ENCODE results near the gene DZIP1L. TPM values are rescaled to one million over a fixed set of nuclear protein-coding genes. Genes with fewer than 3 reads are reported as not detected.

DZIP1L gene, protein sequence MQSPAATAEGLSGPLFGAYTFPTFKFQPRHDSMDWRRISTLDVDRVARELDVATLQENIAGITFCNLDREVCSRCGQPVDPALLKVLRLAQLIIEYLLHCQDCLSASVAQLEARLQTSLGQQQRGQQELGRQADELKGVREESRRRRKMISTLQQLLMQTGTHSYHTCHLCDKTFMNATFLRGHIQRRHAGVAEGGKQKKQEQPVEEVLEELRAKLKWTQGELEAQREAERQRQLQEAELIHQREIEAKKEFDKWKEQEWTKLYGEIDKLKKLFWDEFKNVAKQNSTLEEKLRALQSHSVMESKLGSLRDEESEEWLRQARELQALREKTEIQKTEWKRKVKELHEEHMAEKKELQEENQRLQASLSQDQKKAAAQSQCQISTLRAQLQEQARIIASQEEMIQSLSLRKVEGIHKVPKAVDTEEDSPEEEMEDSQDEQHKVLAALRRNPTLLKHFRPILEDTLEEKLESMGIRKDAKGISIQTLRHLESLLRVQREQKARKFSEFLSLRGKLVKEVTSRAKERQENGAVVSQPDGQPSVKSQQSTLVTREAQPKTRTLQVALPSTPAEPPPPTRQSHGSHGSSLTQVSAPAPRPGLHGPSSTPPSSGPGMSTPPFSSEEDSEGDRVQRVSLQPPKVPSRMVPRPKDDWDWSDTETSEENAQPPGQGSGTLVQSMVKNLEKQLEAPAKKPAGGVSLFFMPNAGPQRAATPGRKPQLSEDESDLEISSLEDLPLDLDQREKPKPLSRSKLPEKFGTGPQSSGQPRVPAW
- total RNA-seq = 15.8 and 27.2 TPM in 2 replicates

DNA sequence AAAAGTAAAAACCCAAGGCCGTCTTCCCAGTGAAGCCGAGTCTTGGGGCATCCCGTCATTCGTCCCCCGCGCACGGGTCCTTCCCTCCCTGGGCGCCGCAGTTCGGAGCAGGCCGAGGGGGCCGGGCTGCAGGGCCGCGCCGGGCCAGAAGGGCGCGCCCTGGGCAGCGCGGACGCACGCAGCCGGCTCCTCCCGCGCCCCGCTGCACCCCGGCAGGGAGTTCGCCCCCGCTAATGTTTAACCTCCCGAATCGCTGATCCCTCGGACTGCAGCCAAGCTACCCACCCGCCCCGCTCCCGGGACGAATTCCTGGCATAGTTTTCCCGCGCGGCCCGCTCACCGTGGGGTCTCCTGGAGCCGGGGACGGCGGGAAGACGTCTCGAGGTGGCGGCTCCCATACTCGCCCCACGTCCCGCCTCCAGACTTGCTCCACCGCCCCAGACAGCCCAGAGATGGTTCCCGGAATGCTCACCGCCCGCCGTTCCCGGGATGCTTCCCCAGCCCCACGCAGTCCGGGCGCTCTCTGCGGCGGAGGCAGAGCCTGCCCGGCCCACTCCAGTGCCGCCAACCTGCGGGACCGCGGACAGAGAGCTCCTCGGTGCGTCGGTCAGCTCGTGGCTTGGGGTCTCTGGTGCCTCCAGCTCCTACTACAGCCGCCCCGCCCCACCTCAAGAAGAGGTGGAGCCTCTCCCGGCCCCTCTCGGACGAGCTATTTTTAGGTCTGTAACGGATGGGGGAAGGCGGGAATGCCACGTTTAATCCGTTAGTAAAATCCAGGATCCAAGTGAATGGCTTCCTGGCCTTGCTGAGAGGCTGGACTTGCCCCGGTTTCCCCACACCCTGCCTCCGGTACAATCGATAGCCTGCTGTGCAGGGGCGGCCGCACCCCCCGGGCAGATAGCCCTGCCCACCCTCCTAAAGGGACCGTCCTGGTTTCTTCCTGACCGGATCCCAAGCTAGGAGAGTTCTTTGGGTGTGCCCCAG, at the start of gene DZIP1L:
DZIP1L (minus strand) TSS at position 621 of the 984 bp plus-strand sequence. CDS start 11,637 bp downstream, outside the sequence.

DNA sequence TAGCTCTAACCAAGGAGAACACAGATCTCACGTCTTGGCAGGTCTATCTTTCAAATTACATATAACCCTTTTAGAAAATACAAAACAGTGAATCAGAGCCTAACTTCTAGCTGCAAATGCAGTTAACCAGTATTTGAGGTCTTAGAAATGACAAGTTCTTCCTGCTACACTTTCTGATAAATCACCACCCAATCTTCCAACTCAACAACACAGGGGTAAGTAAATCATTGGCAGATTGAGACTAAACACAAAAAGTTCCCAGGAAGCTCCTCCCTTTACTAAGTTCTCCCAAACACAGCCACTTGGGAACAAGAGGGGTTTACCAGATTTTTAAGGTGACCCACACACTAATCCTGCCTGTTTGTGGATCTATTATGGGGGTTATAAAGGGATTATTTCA, 16.8 kb upstream of the DZIP1L start, which contains the start of gene A4GNT:
A4GNT (minus strand) TSS at position 152 of the 400 bp plus-strand sequence. CDS start 1,134 bp downstream, outside the sequence.

Other genes starting within 250 kb of the DZIP1L start
- gene CLDN18, start 105.4 kb downstream of the DZIP1L start, total RNA-seq = not detected in 2 replicates
- not detected in 2 replicates for gene A4GNT, start 16.8 kb upstream of the DZIP1L start, total RNA-seq
- 11.8 and 13.7 TPM in 2 replicates for gene DBR1, start 59.3 kb upstream of the DZIP1L start, total RNA-seq
- gene ARMC8, start 71.7 kb upstream of the DZIP1L start, total RNA-seq = 84.5 and 87.8 TPM in 2 replicates
- not detected in 2 replicates for gene NME9, start 214.2 kb upstream of the DZIP1L start, total RNA-seq
- gene MRAS, start 233.0 kb upstream of the DZIP1L start, total RNA-seq = 19.9 and 27.9 TPM in 2 replicates

Measured in subcutaneous preadipocyte (primary cell).